Stimulated activated CD4-positive, alpha-beta T cell treated with anti-CD3 and anti-CD28 coated beads, Interleukin-1b, Interleukin-23, amount 100 ng/mL, for 4 hours (primary cell): ENCODE data around the gene RBM20.
"Not testable (repeated sequence)": the region's sequence is repeated elsewhere in the genome, so short reads cannot be mapped to it uniquely, and the experiment has no call there.

Source experiments
- DNase-seq, 2 donors: peaks; one replicate each; pipeline ENCODE4 v3.0.0-alpha.2; 2020; ENCODE audit warnings: low read depth in 2 of 2

RBM20 gene

DNA sequence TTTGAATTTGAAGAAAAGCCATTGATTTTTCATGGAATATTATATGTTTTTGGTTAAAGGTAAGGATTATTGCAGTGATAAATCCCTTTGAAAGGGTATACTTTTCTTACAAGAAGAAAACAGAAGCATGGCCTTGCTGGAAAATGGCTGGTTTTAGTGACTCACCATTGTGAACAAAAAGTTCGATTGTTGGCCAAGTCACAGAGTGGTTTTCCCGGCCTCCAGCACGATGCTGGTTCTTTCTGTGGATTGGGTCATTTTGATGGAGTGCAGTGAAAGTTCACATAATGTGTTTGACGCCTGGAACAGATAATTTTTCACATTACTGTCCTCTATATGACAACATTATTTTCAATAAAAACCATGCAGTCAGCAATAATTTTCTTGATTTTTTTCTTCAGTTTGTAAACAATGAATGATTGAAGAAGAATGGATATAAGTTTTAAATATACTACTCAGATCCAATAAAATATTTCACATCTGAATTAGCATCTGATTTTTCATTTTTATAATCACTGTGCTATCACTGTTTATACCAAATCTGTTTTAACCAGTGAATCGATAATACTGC is 60.9 kb downstream of the RBM20 start:
- DNase-seq, result no peak

DNA sequence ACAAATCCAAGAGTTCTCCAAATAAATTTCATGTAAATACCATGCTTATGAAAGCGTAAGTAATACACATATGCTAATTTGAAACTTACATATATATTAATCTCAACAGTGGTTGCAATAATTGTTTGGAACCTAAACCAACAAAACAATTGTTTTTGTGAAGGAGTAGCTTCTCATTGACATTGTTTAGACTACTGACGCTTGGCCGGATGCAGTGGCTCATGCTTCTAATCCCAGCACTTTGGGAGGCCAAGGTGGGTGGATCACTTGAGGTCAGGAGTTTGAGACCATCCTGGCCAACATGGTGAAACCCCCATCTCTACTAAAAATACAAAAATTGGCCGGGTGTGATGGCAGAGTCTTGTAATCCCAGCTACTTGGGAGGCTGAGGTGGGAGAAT is 61.5 kb downstream of the RBM20 start:
- DNase-seq, result not testable (repeated sequence)

DNA sequence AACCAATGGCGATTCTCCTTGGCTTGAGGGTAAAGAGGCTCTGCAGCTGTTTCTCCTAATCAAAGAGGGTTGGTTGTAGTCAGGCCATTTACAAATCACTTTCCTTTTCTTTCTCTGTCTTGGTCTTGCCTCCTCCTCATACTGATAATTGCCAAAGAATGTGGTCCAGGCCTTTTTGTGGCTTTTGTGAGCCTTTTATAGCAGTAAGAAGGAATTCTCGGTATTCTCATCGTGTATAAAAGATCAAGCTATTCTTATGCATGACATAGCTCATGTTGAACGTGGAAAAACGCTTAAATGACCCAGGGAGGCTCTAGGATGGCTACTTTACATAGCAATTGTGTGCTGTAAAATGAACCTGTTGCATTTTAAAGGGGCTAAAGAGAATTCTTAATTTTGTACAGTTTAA is 62.6 kb downstream of the RBM20 start:
- no peak for DNase-seq

DNA sequence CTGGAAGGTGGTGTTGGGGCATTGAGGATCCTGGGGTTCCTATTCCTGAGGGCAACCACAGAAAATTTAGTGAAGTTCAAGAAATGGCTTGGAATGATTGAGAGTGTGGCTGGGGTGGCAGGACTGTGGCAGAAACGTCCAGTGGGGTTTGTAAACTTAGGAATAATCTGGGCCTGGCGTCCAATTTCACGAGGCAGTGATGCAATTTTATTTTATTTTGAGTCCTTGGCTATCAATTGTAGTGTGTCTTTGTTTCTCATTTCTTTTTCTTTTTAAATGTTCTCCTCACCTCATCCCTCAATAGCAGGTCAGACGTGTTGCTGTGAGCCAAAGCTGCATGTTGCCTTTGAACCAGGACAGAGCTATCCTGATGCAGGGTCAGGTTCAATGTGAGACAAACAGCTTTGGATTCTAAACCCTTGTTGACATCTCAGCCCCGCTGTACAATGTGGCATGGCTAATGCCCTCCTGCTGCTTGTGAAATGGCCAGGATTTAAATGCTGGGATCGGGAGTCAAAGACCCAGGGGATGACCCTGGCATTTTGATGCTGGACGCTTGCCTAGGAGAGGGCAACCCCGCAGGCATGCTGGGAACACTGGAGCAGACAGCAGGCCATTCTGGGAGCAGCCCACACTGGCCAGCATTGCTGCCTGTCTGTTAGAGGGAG is 64.8 kb downstream of the RBM20 start:
- DNase-seq, result no peak

DNA sequence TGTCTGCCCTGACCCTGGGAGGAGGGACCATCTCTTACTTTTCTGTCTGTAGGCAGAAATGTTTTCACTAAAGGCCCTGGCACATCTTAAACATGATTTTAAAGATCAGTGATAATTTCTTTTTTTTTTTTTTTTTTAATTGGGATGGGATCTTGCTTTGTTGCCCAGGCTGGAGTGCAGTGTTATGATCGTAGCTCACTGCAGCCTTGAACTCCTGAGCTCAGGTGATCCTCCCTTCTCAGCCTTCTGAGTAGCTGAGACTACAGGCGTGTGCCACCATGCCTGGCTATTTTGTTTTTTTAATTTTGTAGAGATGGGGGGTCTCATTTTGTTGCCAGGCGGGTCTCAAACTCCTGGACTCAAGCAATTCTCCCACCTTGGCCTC is 65.3 kb downstream of the RBM20 start:
- DNase-seq, result no peak

DNA sequence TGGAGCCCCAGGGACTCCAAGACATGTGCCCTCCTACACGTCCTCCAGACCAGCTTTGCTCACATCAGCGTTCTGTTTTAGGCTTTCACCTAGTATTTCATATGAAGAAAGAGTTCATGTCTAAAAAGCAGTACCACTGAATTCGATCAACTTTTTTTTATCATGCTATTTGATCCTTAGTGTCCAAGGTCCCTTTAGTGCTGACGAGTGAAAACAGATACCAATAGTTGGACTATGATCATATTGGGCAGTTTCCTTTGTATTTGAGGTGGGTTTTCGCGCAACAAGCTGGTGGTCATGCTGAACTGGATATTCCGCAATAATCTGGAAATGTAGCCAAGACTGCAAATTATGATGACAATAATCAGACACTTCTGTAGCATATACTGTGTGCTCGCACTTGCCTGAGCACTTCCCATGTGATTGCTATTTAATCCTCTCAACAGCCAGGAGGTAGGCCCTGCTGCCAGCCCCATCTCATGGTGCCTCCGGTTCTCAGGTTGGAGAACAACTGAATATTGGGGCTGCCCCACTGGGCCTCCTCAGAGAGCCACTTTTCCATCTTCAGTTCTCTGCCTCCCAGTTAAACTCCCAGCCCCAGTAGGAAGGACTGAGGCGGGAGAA is 65.9 kb downstream of the RBM20 start:
- DNase-seq, result no peak

DNA sequence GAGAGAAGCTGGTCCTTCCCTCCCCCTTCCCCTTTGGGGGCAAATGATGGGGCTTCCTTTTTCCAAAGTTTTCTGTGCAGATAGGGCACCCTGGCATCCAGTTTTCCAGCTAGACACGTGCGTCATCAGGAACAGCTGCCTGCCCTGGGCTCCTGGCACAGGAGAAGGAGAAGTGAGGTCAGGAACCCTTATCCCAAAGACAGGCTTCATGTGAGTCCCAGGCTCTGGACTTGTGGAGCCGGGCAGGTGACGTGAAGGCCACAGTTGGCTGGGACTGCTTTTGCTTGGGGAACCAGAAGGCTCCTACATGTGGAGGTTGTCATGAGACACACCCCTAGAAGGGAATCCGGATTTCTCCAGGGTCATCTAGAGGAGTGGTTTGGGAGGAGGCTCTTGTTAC is 66.5 kb downstream of the RBM20 start:
- DNase-seq, result no peak

DNA sequence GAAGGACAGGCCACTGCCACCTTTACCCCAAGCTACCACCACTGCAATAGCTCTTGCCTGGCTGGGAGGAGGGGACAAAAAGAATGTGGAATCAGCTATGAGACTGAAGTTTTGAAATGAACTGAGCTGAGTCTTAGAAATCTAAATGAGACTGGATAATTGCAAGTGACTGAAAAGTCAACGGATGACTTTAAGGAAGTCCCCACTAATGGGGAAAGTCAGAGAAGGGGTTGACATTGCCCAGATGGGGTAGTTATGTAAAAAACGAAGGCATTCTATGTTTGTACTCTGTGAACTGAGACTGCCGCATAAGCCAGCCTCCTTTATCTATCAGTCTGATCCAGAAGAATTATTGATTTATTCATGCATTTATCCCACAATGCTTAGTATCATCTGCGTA is 67.2 kb downstream of the RBM20 start:
- DNase-seq, result no peak

DNA sequence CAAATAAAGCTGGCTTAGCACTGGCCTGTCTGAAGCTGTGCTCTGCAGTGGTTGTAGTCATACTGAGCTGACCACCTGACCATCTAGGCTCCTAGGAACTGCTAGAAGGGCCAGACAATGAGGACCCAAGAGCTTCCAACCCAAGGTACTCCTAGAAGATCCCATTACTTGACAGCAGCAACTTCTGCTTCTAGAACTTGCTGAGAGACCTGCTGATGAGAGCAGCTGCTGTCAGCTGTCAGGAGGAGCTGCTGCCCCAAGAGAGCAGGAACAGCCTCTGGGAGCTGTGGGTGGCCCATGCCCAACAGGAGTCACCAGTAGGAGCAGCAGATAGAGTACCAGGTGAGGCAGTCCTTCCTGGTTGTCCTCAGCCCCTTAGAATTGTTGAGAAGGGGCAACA is 70.2 kb downstream of the RBM20 start:
- no peak for DNase-seq

DNA sequence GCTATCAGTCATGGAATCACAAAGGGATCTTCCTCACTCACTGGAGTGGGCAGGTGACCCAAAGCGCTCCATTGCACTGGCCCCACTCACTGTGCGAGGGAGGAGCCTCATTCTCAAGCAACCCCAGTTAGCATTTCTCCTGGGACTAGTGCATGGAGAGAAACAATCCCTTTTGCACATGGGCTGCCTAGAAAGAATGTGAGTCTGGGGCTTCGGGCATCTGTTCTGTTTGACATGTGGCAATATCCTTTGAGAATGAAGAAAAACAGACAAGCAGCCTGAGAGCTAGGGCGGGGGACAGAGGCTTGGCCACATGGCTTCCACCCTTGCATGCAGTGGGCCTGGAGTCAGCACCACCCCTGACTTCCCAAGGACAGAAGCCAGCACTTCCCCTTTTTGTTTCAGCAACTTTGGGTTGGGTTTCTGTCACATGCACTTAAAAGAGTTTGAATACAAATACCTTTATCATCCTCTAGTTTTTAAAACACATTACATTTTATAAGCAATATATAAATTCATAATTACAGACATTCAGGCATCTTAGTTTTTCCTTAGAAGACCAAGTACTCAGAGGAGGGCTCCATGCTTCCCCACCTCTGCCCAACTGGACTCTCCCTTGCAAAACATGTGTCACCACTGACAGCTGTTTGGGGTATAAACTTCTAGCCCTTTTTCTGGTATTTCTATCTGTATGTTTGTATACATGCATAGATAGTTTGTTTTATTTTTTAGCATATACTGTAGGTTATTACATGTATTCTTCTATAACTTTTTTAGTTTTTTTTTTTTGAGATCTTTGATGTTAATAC is 73.8 kb downstream of the RBM20 start:
- DNase-seq, result no peak

DNA sequence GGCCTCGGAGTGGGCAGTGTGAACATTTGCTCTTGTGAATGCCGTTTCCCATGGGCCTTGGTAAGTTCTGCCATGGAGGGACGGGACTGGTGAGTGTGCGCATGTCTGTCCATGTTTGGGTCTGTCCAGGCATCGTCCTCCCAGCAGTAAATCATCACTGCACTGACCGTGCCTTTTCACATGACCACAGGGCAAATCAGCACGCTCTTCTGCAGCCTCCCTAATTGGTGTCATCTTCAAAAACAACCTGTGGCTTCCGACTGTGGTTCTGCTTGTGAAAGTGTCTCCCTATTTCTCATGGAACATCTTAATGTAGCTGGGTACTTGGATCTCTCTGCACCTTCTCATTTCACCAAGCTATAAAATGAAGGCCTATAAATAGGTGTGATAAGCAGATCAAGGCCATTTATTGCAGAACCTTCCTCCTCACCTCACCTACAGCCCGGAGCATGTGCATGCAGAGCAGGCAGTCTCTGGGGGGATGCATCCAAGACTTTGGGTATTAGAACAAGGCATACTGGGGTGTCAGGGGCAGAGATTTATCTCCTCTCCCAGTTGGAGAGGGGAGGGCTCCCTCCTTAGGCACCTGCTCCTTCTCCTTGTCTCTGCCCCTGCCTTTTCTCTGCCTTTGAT is 77.4 kb downstream of the RBM20 start:
- DNase-seq, result no peak

DNA sequence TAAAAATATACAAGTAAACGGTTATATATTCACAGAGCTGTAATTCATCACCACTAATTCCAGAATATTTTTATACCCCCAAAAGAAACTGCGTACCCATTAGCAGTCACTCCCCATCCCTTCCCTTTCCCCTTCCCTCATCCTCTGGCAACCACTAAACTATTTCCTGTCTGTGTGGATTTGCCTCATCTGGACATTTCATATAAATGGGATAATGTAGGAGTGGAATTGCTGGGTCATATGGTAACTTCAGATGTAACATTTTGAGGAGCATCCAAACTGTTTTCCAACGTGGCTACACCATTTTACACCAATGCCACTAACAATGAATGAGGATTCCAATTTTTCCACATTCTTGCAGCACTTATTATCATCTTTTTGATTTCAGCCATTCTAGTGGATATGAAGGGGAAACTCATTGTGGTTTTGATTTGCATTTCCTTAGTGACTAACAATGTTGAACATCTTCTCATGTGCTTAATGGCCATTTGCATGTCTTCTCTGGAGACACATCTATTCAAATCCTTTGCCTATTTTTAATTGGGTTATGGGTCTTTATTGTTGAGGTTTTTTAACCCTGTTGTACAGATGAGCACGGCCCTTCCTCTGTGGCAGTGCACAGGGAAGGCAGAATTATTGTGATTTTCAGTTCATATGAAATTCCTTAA is 79.2 kb downstream of the RBM20 start:
- no peak for DNase-seq

DNA sequence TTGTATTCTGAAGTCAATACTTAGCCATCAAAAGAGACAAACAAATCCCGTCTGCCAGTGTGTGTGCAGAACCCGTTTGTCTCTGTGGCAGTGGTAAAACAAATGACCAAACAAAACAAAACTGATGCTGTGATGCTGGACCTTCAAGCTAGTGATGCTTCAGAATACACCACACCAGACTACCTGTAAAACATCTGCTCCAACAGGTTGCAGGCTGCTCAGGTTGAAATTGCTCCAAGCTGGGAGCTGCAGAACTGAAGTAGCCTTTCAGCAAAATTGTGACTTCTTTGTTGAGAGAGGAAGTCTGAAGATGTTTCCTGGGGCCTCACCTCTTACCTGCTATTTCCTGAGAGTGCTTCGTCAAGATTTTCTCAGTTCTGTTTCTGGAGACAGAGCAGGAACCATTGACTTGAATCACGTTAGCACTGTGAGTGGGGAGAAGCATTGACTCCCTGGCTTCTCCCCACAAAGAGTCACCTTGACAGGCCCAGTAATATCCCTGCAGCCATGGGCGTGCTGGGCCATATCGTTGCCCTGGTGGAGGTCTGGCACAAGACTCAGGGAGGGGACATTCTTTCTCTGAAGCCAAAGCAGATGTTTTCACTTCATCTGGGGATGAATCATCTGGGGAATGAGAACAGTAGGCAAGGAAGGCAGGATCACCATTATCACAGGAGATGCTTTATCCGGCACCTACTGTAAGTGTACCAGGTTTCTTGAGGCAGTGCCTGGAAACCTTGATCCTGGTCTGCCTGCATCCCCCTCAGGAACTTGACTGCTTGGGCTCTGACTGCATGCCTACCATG is 80.2 kb downstream of the RBM20 start:
- DNase-seq, result no peak

DNA sequence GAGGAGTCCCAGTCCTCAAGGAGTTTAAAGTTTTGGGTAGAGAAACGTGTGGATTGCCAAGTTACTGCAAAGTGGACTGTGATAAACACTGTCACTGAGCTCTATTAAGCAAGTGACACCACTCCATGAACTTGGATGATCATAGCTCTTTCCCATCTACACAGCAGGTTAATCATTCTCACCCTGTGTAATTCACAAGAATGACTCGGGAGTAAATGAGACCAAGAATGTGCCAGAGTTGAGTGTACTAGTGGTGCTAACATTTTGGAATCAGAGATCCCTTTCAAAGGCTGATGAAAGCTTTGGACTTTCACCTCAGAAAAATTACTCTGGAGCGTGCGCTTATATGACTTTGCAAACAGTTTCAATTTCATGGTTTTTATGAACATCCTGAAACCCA is 80.8 kb downstream of the RBM20 start:
- no peak for DNase-seq

DNA sequence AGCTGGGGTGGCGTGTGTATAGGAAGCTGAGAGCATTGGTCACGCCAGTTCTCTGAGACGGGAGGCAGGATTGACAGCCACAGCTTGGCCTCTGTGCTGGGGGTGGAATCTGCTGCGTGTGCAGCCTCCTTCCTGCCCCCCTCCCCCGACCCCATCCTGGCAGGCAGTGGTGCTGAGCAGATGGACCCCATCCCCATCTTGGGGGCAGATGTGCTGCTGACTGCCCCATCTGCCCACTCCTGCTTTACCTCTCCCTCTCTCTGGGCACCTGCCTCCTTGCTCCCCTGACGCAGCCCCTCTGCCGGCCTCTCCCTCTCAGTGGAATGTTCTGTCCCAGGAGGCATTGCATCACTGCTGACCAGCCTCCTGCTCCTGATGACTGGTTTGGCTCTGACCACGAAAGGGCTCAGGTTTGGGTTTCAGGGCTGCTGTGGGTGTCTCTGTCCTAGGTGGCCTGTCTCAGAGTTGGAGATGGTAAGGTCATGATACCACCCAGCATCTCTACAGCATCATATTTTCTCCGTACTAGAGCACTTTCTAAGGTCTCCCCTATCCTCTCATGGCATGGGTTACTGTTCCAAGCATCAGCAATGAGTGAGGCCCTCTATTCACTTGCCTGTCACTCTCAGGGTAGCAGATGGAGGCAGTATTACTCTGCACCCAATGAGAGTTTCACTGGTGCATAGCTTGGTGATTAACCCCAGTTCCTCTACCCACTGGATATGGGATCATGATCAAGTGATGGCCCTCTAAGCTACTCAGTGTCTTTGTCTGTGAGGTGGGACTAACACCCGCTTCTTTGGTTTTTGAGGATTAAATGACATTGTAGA is 81.9 kb downstream of the RBM20 start:
- no peak for DNase-seq

DNA sequence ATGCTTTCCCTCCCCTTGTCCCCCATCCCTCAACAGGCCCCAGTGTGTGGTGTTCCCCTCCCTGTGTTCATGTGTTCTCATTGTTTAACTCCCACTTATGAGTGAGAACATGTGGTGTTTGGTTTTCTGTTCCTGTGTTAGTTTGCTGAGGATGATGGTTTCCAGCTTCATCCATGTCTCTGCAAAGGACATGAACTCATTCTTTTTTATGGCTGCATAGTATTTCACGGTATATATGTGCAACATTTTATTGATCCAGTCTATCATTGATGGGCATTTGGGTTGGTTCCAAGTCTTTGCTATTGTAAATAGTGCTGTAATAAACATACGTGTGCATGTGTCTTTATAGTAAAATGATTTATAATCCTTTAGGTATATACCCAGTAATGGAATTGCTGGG is 83.6 kb downstream of the RBM20 start:
- DNase-seq, result not testable (repeated sequence)

DNA sequence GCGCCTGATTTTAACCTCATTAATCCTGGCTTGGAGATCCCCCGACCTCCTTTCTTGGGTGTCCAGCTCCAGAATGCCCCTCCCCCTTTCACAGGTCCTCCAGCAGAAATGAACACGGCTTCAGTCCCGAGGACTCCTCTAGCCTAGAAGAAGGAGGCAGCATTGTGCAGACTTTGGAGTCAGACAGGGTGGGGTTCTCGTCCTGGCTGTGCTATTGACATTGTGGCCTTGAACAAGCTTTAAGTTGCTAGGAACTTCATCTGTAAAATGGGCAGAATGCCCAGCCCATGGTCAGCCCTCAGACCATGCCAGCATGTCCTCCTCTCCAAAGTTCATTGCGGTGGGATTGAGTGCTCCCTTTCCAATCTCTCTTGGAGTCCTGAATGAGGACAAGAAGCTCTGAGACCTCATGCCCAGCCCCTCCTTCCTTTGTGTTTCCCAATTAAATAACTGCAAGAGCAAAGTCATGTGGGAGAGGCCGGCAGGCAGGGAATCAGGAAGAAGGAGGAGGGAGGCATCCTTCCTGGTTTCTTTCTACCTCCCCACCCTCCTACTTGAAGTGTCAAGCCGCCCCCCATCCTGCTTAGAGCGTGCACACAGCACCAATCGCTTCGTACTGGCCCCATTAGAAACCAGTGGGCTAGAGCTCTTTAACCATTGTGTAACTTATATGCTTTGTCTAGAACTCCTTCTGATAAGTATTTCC is 86.4 kb downstream of the RBM20 start:
- no peak for DNase-seq

DNA sequence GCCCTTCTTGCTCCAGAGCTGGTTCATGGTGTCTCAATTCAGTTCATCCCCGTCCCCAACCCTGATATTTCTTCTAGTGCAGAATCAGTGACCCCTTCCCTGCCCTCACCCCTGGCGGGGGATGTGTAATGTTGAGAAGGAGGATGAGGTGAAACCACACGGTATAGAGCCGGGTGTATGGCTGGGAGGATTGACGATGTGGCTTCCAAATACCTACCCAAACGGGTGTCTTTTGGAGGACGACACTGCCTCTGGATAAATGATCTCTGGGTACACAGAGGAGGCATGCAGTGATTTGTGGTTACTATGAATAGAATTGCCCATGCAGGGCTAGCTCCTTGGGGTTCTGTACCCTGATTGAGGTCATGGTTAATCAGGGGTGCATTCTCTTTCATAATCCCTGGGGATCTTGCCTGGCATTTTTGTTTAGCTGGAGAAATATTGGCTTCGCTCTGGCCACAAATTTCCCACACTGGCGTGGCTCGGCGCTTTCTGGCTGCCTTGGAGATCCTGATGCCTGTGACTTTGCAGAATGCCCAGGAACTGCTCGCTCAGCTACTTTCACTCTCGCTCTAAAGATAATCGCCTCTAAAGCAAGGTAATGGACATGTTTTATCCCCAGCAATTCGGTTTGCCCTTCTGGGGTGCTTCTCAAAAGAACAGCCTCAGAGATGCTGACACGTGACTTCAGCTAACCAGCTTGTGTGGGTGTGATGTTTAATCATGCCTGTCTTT is 89.2 kb downstream of the RBM20 start:
- no peak for DNase-seq

DNA sequence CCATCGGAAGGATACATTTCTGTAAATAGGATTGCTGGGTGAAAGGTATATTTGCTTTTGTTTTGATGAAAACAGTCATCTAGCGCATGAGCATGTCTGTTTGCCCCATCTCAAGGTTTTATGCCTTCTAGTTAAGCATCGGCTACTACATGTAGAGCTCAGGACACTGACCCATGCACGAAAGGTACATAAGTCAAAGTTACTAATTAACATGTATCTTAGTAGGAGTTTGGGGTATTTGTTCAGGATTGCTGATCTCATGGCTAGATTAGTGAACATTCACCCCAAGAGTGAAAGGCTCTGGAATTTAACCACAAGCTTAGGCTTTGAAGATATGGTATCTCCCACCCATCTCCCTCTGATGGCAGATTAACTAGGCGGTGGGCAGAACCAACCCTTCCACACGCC is 91.5 kb downstream of the RBM20 start:
- no peak for DNase-seq
